Ecto neural progenitor cell (in vitro differentiated cells): ENCODE data around the gene RTEL1.
"Not testable (repeated sequence)": the region's sequence is repeated elsewhere in the genome, so short reads cannot be mapped to it uniquely, and the experiment has no call there.

Experiments used
- DNase-seq: peaks from one replicate; pipeline ENCODE4 v3.0.0-alpha.2; 2018; ENCODE audit warnings: low spot score

Gene RTEL1

DNA sequence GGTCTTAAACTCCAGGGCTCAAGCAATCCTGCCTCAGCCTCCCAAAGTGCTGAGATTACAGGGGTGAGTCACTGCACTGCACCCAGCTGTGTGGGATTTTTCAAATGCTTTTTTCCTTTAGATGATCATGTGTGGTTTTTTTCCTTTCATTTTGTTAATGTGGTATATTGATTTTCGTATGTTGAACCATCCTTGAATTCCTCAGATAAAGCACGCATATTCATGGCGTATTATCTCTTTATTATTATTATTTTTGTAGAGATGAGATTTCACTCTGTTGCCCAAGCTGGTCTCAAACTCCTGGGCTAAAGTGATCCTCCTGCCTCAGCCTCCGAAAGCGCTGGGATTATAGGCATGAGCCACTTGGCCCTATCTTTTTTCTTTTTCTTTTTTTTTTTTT, 56.7 kb downstream of the RTEL1 start:
- DNase-seq: no peak

DNA sequence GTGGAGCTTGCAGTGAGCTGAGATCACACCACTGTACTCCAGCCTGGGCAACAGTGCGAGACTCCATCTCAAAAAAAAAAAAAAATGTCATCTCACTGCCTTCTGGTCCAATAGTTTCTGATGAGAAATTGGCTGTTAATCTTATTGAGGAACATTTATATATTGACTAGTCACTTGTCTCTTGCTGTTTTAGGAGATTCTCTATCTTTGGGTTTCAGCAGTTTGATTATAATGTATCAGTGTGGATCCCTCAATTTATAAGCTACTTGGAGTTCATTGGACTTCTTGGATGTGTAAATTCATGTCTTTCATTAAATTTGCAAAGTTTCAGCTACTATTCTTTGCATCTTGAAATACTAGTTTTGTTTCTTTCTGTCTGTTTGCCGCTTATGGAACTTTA, 60.9 kb downstream of the RTEL1 start:
- DNase-seq: no peak

DNA sequence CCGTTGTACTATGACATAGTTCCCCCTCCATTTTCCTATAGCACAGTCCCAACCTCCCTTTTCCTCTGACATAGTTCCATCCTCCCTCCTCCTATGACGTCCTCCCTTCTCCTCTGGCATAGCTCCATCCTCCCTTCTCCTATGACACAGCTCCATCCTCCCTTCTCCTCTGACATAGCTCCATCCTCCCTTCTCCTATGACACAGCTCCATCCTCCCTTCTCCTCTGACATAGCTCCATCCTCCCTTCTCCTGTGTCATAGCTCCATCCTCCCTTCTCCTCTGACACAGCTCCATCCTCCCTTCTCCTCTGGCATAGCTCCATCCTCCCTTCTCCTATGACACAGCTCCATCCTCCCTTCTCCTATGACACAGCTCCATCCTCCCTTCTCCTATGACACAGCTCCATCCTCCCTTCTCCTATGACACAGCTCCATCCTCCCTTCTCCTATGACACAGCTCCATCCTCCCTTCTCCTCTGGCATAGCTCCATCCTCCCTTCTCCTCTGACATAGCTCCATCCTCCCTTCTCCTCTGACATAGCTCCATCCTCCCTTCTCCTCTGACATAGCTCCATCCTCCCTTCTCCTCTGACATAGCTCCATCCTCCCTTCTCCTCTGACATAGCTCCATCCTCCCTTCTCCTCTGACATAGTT, 65.0 kb downstream of the RTEL1 start:
- DNase-seq: not testable (repeated sequence)

DNA sequence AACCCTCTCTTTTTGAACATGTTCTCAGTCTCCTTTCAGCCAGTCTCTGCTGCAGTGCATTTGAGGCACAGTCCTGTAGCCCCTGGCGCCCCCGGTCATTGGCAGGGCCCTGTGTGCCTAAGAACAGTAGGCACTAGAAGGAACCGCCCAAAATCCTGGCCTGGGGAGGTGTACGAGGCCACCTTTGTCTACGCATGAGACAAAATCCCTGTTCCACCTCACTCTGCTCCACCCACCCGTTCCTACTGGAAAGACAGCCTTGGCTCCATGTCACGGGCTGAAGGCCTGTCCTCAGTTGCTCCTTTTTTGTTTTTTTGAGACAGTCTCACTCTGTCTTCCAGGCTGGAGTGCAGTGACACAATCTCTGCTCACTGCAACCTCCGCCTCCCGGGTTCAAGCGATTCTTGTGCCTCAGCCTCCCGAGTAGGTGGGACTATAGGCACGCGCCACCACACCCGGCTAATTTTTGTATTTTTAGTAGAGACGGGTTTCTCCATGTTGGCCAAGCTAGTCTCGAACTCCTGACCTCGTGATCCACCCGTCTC, 72.1 kb downstream of the RTEL1 start:
- not testable (repeated sequence) for DNase-seq

DNA sequence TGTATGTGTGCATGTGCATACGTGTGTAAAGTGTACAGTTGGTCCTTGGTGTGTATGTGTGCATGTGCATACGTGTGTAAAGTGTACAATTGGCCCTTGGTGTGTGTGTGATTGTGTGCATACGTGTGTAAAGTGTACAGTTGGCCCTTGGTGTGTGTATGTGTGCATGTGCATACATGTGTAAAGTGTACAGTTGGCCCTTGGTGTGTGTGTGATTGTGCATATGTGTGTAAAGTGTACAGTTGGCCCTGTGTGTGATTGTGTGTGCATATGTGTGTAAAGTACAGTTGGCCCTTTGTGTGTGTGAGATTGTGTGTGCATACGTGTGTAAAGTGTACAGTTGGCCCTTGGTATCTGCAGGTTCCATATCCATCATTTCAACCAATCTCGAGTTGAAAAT, 73.3 kb downstream of the RTEL1 start:
- DNase-seq: no peak

DNA sequence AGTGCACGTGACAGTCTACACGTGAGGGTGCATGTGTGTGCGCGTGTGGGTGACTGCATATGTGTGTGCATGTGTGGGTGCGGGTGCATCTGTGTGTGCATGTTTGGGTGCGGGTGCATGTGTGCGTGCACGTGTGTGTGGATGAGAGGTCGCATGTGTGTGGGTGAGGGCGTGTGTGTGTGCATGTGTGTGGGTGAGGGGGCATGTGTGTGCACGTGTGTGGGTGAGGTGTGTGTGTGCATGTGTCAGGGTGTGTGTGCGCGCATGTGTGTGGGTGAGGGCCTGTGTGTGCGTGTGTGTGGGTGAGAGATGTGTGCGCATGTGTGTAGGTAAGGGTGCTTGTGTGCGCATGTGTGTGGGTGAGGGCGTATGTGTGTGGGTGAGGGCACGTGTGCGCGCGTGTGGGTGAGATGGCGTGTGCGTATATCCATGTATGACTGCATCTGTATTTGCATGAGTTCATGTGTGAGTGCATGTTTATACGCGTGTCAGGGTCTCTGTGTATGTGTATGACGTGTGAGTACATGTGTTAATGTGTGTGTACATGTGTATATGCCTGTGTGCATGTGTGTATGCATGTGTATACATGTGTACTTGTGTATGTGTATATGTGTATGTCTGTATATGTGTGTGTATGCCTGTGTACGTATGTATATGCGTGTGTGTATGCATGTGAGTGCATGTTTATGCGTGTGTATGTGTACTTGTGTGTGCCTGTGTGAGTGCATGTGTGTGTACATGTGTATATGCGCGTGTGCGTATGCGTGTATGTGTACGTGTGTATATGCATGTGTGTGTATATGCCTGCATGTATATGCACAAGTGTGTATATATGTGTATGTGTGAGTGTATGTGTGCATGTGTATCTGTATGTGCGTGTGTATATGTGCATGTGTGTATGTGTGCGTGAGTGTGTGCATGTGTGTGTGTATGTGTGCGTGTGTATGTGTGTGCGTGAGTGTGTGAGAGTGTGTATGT, 74.3 kb downstream of the RTEL1 start:
- no peak for DNase-seq

DNA sequence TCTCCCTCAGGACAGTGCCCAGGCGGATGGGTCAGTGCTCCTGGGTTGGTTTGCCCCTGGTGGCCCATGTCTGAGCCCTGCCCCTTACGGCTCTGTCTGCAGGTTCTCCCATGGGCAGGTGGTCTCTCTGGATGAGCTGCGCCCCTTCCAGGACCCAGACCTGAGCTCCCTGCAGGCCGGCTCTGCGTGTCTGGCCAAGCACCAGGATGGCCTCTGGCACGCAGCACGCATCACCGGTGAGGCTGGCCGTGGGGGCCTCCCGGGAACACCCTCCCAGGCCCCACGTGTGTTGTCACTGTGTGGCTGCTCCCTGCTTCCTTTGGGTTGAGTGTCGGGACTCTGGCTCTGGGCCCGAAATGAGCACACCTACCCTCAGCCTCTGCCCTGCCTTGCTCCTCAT, 75.0 kb downstream of the RTEL1 start:
- DNase-seq: no peak

DNA sequence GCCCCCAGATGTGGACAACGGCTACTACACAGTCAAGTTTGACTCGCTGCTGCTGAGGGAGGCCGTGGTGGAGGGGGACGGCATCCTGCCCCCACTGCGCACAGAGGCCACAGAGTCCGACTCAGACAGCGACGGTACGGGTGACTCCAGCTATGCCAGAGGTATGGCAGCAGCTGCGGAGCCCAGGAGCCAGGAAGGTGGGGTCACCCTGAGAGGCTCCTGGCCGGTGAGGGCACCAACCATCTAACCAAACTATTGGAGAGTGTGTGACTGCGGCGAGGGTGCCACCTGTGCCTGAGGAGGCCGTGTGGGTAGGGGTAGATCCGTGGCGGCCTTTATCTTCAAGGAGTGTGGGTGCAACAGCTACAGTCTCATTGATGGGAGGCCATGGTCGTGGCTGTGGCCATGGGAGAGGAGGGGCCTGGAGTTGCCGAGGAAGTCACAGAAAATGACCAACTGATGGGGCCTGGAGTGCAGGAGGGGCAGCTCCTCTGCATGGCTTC, 75.5 kb downstream of the RTEL1 start:
- no peak for DNase-seq

DNA sequence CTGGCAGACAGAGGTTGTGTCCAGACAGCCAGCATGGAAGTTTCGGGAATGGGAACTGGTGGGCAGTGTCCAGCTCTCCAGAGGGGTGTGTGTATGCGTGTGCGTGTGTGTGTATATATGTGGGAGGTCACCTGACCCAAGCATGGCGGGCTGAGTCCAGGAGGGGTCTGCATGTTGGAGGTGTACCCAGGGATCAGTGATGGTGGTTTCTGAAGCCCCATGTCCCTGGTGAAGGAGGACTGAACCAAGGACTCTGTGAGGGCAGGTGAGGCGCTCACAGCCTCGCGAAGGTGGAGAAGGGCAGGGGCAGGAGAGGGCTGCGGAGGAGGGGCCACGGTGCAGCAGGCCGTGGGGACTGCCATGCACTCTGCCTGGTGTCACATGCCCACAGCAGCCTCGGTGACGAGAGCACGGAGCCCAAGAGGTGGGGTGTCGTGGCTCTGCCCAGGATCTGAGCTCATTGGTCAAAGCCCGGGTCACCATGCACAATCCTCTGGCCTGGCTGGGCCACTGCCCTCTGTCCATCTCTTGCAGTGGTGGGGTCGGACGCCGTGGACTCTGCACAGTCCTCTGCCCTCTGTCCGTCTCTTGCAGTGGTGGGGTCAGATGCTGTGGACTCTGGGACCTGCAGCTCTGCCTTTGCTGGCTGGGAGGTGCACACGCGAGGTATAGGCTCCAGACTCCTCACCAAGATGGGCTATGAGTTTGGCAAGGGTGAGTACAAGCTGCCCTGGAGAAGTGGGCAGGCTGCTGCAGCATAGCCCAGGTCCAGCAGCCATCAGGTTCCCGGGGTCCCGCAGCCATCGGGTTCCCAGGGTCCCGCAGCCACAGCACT, 76.2 kb downstream of the RTEL1 start:
- no peak for DNase-seq

DNA sequence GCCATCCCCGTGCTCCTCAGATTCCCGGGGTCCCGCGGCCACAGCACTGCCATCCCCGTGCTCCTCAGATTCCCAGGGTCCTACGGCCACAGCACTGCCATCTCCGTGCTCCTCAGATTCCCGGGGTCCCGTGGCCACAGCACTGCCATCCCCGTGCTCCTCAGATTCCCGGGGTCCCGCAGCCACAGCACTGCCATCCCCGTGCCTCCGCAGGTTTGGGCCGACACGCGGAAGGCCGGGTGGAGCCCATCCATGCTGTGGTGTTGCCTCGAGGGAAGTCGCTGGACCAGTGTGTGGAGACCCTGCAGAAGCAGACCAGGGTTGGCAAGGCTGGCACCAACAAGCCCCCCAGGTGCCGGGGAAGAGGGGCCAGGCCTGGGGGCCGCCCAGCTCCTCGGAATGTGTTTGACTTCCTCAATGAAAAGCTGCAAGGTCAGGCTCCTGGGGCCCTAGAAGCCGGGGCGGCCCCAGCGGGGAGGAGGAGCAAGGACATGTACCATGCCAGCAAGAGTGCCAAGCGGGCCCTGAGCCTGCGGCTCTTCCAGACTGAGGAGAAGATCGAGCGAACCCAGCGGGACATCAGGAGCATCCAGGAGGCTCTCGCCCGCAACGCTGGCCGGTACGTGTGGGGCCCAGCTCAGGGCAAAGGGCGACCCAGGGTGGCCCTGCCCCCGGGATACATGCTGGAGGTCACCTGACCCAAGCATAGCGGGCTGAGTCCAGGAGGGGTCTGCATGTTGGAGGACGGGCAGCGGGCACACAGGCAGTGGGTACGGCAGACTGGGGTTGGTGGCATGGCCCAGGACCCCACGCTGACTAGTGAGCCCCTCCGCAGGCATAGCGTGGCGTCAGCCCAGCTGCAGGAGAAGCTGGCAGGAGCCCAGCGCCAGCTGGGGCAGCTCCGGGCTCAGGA, 77.1 kb downstream of the RTEL1 start:
- DNase-seq: no peak

DNA sequence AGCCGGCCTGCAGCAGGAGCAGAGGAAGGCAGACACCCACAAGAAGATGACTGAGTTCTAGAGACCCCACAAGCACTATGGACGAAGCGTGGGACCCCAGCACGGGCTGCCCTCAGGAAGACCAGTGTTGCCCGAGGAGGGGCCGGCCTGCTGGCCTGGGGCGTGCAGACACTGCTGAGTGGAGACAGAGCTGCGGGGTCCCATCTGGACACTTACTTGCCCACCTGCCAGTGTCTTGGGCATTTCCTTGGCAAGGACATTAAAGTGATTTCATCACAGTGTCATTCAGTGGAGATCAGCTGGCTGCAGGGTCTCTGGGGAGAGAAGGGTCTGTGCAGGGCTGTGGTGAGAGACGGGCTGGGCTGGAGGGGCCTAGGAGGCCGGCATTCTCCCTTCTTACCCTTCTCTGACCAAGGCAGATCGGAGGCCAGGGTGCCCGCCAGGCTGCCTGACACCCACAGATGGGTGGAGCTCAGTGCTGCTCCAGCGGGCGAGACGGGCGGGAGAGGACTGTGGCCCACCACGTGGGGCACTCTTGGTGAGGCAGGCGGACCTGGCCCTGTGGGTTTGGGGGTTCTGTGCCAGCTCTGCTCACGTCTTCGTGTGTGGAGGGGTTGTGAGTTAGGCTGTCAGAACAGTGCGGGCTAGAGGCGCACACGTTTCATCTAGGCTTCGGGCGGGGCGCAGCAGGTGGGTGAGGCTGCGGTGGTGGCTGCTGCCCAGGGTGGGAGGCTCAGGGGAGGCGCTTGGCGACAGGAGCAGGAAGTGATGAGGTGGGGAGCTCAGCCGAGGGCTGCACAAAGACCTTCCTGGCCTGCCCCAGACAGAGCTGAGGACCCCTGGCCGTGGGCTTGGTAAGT, 78.0 kb downstream of the RTEL1 start, which contains the start of gene LIME1:
Gene LIME1, plus strand, starts transcription at position 806 of the 860 bp plus-strand sequence. CDS start 886 bp downstream, outside the sequence.
- DNase-seq: no peak

DNA sequence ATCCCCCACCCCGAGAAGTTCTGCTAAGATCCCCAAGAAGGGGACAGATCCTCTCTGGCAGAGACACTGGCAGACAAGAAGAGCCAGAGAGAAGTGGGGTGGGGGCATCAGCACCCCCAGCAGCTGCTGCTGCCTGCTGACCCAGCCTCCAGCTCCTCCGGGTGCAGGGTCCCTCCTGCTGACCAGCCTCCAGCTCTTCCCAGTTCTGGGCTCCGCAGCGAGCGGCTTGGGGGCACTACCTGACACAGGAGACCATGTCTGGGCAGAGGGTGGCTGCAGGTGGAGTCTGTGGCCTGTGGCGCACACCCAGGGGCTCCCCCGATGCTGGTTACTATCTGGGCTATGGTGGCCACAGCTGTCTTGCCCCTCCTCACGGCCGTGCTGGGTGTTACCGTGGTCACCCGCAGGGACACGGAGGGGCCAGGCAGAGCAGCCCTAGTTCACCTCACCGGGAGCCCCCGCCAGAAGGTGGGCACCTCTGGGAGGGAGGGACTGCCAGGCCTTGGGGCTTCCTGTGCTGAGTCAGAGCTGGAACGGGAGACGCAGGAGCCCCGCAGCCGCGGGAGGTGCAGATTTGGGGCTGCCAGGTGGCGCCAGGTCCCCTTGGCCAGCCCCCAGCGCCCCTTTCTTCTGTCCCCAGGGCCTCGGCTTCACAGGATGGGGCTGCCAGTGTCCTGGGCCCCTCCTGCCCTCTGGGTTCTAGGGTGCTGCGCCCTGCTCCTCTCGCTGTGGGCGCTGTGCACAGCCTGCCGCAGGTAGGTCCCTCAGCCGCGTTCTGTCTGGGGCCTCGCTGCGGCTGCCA, 79.0 kb downstream of the RTEL1 start:
- DNase-seq: no peak

DNA sequence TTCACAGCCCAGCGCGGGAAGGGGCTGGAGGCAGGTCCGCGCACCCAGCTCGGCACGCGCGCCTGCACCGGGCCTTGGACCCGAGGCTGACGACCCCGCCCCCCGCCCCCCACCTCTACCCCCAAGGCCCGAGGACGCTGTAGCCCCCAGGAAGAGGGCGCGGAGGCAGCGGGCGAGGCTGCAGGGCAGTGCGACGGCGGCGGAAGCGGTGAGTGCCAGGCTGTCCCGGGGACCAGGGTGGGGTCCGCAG, 79.5 kb downstream of the RTEL1 start:
- no peak for DNase-seq

DNA sequence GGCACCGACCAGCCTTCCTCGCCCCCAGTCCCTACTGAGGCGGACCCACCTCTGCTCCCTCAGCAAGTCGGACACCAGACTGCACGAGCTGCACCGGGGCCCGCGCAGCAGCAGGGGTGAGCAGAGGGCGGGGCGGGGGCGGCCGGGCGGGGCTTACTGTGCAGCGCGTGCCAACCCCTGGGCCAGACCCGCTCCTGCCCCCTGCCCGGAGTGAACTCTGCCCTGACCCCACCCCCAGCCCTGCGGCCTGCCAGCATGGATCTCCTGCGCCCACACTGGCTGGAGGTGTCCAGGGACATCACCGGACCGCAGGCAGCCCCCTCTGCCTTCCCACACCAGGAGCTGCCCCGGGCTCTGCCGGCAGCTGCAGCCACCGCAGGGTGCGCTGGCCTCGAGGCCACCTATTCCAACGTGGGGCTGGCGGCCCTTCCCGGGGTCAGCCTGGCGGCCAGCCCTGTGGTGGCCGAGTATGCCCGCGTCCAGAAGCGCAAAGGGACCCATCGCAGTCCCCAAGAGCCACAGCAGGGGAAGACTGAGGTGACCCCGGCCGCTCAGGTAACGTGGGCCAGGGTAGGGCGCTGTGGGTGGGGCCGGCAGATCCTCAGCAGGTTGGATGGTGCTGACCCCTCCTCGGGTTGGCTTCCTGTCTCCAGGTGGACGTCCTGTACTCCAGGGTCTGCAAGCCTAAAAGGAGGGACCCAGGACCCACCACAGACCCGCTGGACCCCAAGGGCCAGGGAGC, 80.0 kb downstream of the RTEL1 start:
- no peak for DNase-seq

DNA sequence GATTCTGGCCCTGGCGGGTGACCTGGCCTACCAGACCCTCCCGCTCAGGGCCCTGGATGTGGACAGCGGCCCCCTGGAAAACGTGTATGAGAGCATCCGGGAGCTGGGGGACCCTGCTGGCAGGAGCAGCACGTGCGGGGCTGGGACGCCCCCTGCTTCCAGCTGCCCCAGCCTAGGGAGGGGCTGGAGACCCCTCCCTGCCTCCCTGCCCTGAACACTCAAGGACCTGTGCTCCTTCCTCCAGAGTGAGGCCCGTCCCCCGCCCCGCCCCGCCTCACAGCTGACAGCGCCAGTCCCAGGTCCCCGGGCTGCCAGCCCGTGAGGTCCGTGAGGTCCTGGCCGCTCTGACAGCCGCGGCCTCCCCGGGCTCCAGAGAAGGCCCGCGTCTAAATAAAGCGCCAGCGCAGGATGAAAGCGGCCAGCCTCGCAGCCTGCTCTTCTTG, 80.6 kb downstream of the RTEL1 start:
- peak; percentile 83 for DNase-seq

DNA sequence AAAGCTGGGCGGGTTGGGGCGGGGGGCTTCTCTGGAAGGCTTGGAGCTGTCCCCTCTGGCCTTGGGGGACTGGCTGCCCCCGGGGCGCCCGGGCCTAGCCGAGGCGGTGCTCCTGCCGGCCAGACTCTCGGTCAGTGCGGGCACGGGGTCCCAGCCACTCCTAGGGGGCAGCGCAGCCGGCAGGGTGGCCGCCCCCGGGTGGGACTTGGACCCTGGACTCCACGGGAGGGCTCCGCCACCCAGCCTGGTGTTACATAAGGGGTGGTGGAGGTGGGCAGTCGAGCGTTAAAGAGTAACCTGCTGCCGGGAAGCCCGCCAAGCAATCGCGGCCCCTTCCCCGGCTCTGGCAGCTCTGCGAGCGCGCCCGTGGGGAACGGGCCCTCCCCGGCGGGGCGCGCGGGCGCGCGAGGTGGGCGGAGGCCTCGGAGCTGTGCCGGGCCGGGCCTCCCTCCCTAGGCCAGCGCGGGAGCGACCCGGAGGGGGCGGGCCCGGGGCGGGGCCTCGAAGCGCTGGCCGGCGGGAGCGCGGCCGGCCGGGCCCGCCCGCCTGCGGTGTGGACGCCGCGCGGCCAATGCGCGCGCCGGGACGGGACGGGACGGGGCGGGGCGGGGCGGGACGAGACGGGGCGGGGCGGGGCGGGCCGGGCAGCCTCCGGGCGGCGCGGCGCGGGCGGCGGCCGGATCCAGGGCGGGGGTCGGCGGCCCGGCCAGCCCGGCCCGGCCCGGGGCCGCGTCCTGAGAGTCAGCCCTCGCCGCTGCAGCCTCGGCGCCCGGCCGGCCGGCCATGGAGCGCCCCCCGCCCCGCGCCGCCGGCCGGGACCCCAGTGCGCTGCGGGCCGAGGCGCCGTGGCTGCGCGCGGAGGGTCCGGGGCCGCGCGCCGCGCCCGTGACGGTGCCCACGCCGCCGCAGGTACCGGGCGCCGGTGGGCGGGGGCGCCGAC, 81.3 kb downstream of the RTEL1 start, which contains the start of gene SLC2A4RG:
Gene SLC2A4RG, plus strand, starts transcription at position 647 of the 940 bp plus-strand sequence. Its CDS starts 137 bp downstream, at position 784.
- DNase-seq: peak; percentile 84

DNA sequence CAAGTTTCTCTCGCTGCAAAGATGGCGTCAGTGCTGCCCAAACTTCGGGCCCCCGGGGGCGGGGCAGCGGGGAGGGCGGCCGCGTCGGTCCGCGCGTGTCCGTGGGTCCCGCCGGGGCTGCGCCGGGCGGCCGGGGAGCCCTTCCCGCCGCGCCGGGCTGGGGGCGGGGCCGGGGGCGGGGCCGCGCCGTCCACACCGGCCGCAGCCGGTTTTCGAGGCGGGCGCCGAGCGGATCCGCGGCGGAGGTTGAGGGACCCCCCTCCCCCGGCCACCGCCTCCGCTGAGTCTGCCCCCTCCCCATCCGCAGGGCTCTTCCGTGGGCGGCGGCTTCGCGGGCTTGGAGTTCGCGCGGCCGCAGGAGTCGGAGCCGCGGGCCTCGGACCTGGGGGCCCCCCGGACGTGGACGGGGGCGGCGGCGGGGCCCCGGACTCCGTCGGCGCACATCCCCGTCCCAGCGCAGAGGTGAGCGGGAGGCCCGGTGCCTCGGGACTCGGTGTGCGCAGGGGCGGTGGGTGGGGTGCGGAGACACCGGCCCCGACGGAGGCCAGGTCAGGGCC, 82.0 kb downstream of the RTEL1 start:
- DNase-seq: peak; percentile 81
